Epithelial cell of prostate (primary cell): Measurements from ENCODE around the gene CCIN.

Experiments
- DNase-seq: peaks from one replicate; pipeline ENCODE4 v3.0.0-alpha.2; 2011; ENCODE audit warnings: low read depth, low spot score
- H3K27ac ChIP-seq: fragments of 450-650 bp; 2 replicates; pipeline ENCODE4 v1.5.1; 2017; ENCODE audit warnings: mild to moderate bottlenecking

CCIN gene

DNA sequence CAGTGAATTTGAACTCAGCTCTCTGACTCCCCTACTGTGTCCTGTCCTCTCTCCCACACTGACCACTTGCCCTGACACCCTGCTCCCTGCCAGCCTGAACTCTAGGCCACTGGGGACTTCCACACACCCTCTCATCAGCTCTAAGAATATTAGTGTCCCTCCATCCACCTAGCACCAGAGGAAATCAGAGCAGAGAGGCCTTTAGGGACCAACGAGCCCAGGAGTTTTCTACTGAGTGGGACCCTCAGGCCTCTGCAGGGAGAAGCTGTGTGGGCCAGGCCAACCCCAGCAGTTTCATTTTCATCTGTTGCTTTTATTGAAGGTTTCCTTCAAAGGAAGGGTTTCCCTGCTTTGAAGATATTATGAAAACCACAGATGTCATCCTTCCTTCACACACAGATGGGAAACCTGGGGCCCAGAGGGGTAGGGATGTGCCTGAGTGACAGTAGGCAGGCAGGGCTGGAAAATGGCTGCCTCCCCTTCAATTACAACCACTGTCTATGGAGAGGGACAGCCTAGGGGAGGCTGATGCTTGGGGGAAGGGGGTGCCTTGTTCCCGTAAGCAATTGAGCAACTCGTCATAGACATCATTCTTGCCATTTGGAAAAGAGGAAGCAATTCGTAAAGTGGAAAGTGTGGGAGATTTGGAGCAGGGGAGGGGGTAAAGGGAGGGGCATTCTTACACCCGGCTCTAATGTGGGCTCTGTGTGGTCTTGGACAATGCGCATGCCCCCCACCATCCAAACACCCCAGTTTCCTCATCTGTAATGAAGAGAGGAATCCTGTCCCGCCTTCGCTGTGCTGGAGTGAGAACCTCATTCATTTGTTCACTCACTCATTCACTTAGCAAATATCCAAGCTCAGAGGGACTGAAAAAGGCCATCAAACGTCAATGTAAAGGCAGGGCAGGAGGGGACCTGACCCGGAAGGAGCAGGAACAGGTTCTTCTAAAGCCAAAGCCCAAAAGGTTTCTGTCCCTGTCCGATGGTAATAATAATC lies 28.8 kb upstream of the CCIN start:
- H3K27ac ChIP-seq: no peak overlapping the region
- DNase-seq: no peak

DNA sequence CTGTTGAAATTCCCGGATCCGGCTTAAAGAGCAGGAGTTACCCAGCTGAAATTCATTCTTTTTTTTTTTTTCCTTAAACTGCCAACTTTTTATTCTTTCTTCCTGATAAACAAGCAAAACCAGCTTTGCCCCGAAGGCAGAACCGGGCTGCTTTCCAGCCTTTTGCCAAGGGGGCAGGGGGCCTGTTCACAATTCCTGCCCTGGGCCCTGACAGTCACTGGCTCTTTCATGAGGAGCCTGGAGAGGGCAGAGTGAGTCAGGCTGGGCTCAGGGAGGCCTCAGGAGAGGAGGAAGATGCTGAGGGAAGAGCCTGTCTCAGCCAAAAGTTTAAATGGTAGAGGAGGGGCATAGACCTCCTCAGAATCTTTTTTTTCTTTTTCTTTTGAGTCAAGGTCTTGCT lies 27.9 kb upstream of the CCIN start:
- no peak for DNase-seq
- H3K27ac ChIP-seq: no peak overlapping the region

DNA sequence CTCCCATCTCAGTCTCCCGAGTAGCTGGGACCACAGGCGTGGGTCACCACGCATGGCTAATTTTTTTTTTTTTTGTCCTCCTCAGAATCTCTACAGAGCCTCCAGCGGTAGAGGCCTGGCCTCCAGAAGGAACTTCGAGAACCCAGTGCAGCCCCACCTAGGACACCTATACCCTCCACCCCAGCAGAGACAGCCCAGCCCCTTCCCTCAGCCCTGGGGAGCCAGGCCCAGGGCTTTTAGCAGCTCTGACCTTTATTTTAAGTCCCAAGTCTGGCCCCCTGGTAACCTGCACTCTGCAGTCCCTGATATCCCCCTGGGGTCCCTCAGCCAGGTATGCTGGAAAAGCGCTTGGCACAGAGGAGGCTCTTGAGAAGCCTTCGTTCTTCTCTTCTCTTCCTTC lies 27.4 kb upstream of the CCIN start:
- no peak overlapping the region for H3K27ac ChIP-seq
- no peak for DNase-seq

DNA sequence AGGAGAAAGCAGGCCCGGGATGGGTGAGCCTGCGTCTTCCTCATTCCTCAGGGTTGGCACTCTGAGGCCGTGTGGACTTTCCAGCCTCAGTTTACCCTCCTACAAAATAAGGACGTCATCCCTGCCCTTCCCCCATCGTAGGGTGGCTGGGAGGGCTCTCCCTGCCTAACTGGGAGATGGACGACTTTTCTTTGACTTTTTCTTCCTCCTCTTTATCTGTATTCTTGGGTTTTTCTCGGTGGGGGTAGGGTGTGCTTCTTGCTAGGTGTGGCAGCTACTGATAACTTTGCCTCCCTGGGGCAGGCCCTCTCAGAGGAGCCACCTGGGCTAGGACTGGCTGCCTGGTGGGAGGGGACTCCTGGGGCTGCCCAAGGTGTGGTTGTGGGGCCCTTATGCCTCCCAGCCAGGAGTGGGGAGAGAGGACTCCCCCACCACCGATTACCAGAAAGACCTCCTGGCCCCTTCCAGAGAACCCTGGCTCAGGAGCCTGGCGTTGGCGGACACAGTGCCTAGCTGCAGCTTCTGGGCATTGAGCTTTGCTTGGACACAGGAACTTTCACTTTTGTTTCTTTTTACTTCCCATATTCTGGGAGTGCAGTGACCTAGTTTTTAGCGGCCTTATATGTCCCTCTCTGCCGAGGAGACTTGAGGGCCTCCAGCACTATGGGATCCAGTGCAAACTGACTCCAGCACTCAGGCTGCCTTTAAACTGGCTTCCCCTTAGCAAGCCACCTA lies 26.5 kb upstream of the CCIN start:
- DNase-seq: no peak
- H3K27ac ChIP-seq: no peak overlapping the region

DNA sequence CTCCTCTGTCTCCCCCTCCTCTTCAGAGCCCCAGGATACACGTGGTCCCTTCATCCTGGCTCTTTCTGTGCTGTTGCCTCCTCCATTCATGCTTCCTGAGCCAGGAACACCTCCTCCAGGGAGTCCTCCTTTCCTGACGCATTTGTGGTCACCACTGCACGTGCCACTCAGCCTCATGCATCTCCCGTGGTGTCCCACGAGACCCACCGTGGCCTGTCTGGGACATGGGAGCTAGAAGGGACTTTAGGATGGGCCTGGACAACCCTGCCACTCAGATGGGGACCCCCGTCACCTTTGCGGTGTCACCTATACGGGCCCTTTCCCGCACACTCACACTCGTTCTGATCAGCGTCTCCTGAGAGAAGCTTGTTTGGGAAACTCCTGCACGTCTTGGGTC lies 25.9 kb upstream of the CCIN start:
- H3K27ac ChIP-seq: no peak overlapping the region
- no peak for DNase-seq

DNA sequence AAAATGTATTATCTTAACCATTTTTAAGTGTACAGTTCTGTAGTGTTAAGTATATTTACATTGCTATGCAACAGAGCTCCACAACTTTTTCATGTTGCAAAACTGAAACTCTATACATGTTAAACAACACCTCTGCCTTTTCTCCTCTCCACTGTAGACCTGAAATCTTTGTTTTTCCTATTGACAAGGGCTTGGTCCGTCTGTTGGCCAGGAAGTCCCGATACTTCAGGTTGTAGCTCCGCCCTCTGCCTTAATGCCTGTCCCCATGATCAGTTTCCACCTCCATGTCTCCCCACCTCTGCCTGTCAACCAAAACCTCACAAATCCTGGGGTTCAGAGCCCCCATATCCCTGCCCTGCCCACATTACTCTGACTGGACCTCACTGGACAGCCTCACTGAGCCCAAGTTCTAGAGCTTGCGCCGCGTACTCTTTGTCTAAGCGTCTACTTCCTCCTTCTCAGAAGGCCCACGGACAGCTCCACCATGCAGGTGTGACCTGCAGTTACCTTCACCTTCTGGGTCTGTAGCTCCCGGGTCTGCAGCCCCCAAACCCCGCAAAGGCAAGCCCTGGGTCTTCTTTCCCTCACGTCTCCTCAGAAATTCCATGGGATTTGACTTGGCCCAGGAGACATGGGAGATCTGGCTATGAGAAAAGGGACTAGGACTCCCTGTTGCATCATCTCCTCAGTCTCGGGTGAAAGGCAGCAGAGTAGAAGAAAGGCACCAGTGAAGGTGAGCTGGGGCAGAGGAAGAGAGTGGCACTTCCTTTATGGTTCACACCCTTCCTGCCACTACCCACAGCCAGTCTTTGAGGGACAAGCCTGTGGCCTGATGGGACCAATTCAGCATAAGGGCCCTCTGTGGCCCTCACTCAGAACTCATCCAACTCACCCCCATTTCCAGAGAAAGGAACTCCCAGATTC lies 24.6 kb upstream of the CCIN start:
- no peak for DNase-seq
- no peak overlapping the region for H3K27ac ChIP-seq

DNA sequence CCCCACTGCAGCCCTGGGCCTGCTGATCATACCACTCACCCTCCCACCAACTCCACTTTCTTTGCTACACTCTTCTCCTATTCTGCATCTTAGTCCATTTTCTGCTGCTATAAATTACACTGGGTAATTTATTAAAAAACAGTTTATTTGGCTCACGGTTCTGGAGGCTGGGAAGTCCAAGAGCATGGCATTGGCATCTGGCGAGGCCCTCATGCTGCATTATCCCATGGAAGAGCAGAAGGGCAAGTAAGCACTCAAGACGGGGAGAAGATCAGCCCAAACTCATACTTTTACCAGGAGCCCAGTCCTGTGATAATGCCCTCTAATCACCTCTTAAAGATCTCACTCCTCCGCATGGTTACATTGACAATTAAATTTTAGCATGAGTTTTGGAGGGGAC lies 23.2 kb upstream of the CCIN start:
- H3K27ac ChIP-seq: no peak overlapping the region
- DNase-seq: no peak

DNA sequence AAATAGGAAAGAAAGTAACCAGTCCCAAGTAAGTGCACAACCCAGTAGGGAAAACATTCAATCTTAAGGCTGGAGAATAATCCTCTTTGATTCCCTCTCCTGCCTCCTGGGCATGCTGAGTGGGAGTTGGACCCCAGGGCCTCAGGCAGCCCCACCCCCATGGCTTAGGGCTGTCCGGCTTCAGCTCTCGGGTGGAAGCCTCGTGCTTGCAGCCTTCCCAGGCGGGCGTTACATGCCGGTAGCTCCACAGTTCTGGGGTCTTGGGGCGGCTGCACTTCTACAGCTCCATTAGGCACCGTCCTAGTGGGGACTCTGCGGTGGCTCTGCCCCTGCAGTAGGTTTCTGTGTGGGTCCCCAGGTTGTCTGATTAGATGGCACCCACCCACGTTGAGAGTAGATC lies 22.5 kb upstream of the CCIN start:
- no peak overlapping the region for H3K27ac ChIP-seq

DNA sequence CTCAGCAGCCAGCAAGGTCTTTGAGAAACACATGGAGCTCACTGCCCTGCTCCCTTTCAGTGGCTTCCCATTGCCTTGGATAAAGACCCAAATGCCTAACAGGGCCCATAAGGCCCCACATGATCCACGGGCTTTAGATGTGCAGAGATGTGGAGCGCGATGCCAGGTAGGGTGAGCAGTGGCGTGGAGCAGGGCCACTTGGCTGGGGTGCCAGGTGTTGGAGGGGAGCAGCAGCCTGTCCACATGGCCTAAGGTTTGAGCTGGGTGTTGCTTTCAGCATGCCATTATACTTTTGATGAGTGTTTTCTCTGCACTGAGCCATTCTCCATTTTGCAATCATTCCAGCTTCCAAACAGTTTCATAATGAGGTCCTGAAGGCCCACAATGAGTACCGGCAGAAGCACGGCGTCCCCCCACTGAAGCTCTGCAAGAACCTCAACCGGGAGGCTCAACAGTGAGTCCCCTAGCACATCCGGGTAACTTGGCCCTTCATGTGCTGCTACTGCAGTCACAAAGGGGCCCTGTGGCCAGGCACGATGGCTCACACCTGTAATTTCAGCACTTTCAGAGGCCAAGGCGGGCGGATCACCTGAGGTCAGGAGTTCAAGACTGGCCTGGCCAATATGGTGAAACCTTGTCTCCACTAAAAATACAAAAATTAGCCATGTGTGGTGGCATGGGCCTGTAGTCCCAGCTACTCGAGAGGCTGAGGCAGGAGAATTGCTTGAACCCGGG lies 21.6 kb upstream of the CCIN start:
- H3K27ac ChIP-seq: no peak overlapping the region
- DNase-seq: no peak

More for the DNA sequence above, 22.5 kb upstream of the CCIN start:
- DNase-seq: no peak

DNA sequence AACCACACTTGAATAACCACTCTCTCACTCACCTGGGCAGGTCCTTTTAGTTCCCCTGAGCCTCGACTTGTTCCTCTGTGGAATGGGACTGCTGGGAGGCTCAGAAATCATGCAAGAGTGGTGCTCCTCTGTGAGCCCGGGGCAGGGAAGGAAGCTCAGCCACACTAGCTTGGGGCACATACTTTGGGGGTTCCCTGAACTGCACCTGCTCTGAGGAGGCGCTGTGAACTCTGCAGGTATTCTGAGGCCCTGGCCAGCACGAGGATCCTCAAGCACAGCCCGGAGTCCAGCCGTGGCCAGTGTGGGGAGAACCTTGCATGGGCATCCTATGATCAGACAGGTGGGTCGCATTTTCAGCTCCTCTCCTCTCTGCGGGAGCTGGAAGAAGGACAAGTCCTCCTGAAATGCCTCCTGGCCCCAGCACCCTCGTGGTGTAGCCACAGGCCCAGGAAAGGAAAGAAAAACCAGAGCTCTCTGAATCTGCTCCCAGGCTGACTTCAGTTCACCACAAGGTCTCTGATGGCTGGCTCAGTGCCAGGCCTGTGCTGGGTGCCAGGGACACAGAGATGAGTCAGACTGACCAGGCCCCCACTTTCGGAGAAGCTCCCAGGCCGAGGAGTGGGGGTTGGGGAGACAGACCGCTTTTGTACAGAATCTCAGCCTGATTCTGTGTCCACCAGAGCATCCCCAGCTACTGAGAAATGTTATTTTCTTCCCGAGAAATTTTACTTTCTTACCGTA lies 20.7 kb upstream of the CCIN start:
- H3K27ac ChIP-seq: no peak overlapping the region
- no peak for DNase-seq

DNA sequence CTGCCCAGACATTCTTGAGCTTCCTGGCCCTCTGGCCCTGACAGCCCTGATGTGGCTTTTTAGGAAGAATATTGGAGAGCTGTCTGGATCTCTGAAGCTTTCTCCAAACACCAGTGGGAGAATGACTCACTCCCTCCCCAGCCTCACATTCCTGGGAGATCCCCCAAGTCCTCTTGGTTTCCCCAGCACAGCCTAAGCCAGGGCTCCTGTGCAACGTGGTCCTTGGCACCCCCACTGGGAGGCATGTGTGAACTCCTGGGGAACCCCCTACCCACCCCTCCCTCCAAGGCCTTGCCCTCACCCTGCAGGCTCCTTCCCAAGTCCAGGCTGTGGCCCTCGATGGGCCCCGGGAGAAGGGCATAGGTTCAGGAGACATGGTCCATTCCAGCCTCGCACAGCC lies 20.0 kb upstream of the CCIN start:
- DNase-seq: no peak
- no peak overlapping the region for H3K27ac ChIP-seq

DNA sequence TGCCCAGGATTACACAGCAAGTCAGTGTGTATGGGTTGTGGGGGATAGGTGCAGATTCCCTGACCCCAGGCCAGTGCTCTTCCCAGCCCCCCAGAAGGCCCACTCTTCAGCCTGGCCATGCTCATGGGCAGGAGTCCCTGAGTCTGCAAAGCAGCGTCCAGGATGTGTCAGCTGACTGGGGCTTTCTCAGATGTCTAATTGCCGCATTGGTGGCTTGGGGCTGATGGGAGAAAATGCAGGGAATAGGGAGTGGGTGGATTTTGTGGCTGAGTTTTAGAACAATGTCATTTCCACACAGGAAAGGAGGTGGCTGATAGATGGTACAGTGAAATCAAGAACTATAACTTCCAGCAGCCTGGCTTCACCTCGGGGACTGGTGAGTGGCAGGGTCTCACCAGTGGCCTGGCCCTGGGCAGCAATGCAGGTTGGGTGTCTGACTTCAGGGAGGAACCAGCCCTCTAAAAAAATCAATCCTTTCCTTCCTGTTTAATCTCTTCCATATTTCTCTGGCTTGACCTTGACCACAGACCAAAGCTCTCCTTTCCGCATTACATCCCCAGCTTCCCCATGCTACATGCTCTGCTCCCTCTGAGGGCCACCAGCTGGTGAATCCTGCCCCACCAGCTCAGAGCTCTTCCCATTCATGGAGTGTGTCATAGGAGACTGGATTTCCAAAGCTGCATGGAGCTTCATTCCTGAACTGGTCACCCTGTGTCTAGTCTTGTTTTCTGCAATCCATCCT lies 18.4 kb upstream of the CCIN start:
- DNase-seq: no peak
- H3K27ac ChIP-seq: no peak overlapping the region

DNA sequence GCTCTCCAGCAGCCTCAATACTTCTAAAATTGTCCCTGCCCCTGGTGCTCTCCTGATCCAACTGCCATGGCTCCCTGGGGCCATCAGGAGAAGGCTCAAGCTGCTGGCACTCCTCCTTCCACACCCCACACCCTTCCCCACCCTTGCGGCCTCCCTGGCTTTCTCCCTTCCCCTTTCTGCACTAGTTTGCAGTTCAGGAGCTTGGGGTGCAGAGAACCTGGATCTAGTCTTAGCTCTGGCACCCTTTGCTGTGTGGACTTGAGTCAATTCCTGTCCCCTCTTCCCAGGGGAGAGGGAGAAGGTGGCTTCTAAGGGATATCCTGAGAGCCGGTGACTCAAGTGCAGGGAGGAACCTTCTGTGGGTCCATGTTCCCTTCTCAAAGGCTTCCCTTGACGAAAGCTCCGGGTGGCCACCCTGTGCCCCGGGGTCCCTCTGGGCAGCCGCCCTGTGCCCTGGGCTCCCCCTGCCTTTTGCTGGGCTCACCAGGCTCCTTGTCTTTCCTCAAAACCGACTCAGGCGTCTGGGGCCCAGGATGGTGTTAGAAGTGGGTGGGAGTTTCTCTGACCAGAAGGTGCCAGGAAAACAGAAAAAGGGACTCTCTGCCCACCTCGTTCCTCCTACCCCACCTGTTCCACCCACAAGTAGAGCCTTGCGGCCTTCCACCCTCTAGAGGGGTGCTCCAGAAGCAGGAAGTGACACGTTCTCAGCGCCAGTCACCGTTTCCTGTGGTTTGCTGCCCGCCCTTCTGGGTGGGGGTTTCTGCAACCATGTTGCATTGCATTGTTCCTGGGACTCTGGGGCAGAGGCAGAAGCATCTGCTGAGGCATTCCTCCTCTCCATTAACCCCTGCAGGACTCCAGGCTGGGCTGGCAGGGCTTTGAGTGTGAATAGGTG lies 17.6 kb upstream of the CCIN start:
- H3K27ac ChIP-seq: no peak overlapping the region

DNA sequence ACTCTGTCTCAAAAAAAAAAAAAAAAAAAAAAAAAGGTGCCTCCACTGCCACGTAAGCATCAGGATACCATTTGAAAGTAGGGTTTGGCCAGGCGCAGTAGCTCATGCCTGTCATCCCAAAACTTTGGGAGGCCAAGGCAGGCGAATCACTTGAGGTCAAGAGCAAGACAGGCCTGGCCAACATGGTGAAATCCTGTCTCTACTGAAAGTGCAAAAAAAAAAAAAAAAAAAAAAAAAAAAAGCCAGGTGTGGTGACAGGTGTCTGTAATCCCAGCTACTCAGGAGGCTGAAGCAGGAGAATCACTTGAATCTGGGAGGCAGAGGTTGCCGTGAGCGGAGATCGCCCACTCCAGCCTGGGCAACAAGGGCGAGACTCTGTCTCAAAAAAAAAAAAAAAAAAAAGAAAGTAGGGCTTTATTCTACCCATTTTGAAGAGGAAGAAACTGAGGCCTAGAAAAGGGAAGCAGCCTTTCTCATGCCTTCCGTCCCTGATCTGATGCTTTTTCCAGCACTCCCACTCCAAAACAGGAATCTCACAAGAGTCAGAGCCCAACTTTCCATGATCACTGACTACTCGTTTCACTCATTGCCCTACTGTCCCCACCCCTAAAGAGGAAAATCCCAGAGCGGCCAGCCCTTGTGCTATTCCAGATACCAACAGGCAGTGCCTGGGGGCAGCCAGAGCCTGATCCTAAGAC lies 16.3 kb upstream of the CCIN start:
- no peak for DNase-seq
- no peak overlapping the region for H3K27ac ChIP-seq

More for the DNA sequence above, 17.6 kb upstream of the CCIN start:
- DNase-seq: no peak

DNA sequence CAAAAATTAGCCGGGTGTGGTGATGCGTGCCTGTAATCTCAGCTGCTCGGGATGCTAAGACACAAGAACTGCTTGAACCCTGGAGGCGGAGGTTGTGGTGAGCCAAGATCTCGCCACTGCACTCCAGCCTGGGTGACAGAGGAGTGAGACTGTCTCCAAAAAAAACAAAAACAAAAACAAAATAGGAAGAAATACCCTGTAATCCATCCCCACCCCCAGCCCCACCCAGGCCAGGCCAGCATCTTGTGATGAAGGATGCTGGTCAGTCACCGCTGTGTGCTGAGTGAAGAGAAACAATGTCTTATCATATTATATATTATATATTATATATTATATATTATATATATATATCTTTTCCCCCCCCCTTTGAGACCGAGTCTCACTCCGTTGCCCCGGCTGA lies 15.4 kb upstream of the CCIN start:
- H3K27ac ChIP-seq: no peak overlapping the region
- DNase-seq: no peak

DNA sequence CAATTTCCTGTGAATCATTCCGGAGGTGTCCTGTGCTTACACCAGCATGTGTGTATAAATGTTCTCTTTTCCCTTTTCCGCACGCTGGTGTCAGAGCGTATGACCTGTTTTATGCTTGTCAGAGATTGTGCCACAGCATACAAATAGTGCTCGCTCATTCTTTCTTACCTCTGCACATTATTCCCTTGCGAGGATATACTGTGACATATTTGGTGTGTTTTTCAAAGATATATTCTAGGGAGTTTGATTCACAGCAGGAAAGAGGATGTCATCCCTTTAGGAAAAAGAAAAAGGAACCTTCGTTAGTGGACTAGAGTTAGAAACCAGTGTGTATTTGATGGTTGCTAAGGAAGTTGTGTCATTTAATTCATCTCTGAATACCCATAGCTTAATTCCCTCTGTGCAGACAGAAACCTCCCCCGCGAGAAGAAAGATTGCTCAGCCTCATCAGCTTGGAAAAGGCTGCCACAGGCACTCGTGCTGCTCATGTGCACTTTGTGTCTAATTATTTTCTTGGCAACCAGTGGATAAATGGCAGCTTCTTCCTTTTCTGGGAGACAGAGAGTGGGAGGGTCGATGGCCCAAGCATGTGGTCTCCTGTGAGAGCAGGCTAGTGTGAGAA lies 14.7 kb upstream of the CCIN start:
- H3K27ac ChIP-seq: no peak overlapping the region
- DNase-seq: no peak
